GM12801 (cell line): ENCODE data around the gene KCTD14.

Source experiments
- CTCF ChIP-seq: IDR thresholded peaks from one replicate; pipeline ENCODE4 v1.5.1; 2011; ENCODE audit warnings: control low read depth; ENCODE audit not compliant: insufficient read length; ENCODE audit errors: extremely low read depth

The KCTD14 gene

GRCh38 chr11:78027759-78028158 is 4.7 kb upstream of the KCTD14 start:
- no peak for TF ChIP-seq CTCF

GRCh38 chr11:78025378-78025777 is 2.3 kb upstream of the KCTD14 start:
- TF ChIP-seq CTCF: no peak

GRCh38 chr11:78023426-78023825 is 350 bp upstream of the KCTD14 start:
- no peak for TF ChIP-seq CTCF

GRCh38 chr11:78021611-78022010 is 1.5 kb downstream of the KCTD14 start:
- TF ChIP-seq CTCF: no peak

GRCh38 chr11:78020246-78020645 is 2.8 kb downstream of the KCTD14 start:
- TF ChIP-seq CTCF: no peak

- TF ChIP-seq CTCF: no peak
Observed at GRCh38 chr11:78019808-78020207, 3.3 kb downstream of the KCTD14 start.

- TF ChIP-seq CTCF: no peak
Observed at GRCh38 chr11:78015878-78016277, 7.2 kb downstream of the KCTD14 start.

GRCh38 chr11:78011301-78011700 is 11.8 kb downstream of the KCTD14 start:
- TF ChIP-seq CTCF: no peak
